Ishikawa (cell line): Measurements from ENCODE around the gene AFAP1L1.

ENCODE experiments used
- CEBPB ChIP-seq: IDR thresholded peaks from 2 replicates; pipeline ENCODE4 v1.6.1; 2012
- CREB1 ChIP-seq: IDR thresholded peaks from 2 replicates; pipeline ENCODE4 v1.6.1; 2012; ENCODE audit warnings: low read depth
- EGR1 ChIP-seq: IDR thresholded peaks from 2 replicates; pipeline ENCODE4 v1.6.1; 2012
- EP300 ChIP-seq: IDR thresholded peaks from 2 replicates; pipeline ENCODE4 v1.6.1; 2012; ENCODE audit warnings: borderline replicate concordance
- FOXM1 ChIP-seq: IDR thresholded peaks from 2 replicates; pipeline ENCODE4 v1.6.1; 2012; ENCODE audit warnings: low read depth, borderline replicate concordance
- NFIC ChIP-seq: IDR thresholded peaks from 2 replicates; pipeline ENCODE4 v1.6.1; 2012
- RAD21 ChIP-seq: IDR thresholded peaks from 2 replicates; pipeline ENCODE4 v1.6.1; 2012; ENCODE audit warnings: low read depth
- REST ChIP-seq: IDR thresholded peaks from 2 replicates; pipeline ENCODE4 v1.6.1; 2012; ENCODE audit warnings: low read depth, mild to moderate bottlenecking
- TAF1 ChIP-seq: IDR thresholded peaks from 2 replicates; pipeline ENCODE4 v1.6.1; 2012; ENCODE audit warnings: low read depth, mild to moderate bottlenecking
- TCF12 ChIP-seq: IDR thresholded peaks from 2 replicates; pipeline ENCODE4 v1.6.1; 2012; ENCODE audit warnings: low read depth
- TEAD4 ChIP-seq: IDR thresholded peaks from 2 replicates; pipeline ENCODE4 v1.6.1; 2012
- USF1 ChIP-seq: IDR thresholded peaks from 2 replicates; pipeline ENCODE4 v1.6.1; 2012
- YY1 ChIP-seq: IDR thresholded peaks from 2 replicates; pipeline ENCODE4 v1.6.1; 2012; ENCODE audit warnings: low read depth
- ZBTB7A ChIP-seq: IDR thresholded peaks from 2 replicates; pipeline ENCODE4 v1.6.1; 2012; ENCODE audit warnings: low read depth
- TF ChIP-seq, protein P1 (sequence below): IDR thresholded peaks from 2 replicates; pipeline ENCODE4 v1.6.1; 2012

Gene AFAP1L1

DNA sequence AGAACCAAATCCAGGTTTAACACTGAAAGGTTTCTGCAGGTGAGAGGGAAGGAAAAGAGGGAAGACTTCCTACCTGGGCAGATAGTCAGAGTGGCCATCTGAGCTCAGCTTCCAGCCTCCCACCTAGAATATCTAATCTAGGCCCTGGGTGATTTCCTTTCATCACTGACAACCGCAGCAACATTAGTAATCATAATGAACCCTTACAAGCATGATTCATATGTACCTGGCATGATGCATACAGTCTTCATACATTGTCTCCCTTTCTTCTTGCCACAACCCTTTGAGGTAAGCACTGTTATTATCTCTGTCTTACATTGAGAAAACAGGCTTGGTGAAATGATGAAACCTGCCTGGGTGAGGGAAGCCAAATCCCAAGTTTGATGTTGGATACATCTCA is 13.5 kb downstream of the AFAP1L1 start:
- TF ChIP-seq ZBTB7A (no peak), EP300 (no peak)

DNA sequence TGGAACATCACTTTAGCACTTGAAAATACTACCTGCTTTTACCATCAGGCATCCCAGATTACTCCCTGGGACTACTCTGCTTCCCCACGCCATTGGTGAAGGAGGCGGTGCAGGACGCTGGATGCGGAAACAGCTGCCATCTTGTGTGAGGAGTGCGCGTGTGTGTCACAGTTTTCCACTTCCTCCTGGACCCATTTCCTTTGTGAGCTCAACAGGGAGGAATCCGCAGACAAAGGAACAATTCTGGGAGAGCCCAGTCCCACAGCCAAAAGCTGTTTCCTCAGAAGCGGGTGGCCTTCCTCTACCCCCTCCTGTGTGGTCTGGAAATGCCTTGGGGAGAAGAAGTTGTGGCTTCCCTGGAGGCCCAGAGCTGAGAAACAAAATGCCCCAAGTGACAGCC is 16.8 kb downstream of the AFAP1L1 start:
- TF ChIP-seq EP300 = no peak
- no peak for TF ChIP-seq EGR1
- no peak for TF ChIP-seq USF1
- no peak for TF ChIP-seq TCF12
- TF ChIP-seq CREB1 = no peak
- no peak for TF ChIP-seq TAF1
- TF ChIP-seq RAD21 = no peak
- TF ChIP-seq, protein P1, sequence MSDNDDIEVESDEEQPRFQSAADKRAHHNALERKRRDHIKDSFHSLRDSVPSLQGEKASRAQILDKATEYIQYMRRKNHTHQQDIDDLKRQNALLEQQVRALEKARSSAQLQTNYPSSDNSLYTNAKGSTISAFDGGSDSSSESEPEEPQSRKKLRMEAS = no peak
- TF ChIP-seq YY1 = no peak
- no peak for TF ChIP-seq TEAD4
- TF ChIP-seq NFIC = no peak

GRCh38 chr5:149289301-149289700 is 17.6 kb downstream of the AFAP1L1 start:
- TF ChIP-seq FOXM1 (no peak), CREB1 (no peak), USF1 (no peak), RAD21 (no peak), EP300 (no peak), TEAD4 (no peak), TAF1 (no peak), TCF12 (no peak), NFIC (no peak), EGR1 (no peak), REST (no peak), ZBTB7A (no peak)
- TF ChIP-seq, protein P1 = no peak

DNA sequence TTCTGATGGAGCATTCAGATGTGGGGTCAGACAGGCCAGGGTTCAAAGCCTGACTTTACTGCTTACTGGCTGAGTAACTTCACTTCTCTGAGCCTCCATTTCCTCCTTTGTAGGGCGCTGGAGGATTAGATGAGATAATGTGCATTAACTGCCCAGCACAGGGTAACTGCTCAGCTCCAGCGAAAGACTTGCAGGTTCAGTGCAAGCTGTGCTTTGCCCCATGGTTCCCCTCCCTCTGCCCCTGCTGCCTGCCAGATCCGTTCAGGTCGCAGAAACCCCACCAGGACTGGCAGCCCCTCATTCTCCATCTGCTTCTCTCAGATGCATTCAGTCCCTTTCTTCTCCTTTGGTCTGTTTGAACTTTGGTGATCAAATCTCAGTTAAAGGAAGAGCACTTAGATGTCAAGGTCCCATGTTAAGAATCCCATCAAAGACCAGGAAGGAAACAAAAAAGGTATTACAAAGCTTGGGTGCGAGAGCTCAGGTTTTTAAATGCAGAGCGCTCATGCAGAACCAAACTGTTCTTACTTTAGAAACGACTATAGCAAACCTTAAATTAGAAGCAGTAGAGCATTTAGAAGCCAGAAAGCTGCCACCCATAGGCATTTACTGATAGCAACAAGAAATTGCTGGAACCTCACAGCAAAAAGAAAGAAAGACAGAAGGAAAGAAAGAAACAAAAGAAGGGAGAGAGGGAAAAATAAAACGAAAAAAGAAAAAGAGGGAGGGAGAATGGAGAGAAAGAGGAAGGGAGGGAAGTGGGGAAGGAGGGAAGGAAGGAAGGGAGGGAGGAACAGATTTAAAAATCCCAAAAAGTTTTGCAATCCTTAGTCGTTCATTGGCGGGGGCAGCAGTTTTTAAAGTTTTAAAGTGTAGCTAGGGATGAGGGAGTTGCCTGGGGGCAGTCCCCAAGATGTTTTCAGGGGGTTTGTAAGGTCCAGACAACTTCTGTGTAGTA is 23.5 kb downstream of the AFAP1L1 start:
- TF ChIP-seq EP300 (no peak), TAF1 (no peak), CEBPB (no peak), REST (no peak), CREB1 (no peak), NFIC (no peak), TCF12 (no peak), ZBTB7A (no peak), USF1 (no peak), FOXM1 (no peak), RAD21 (no peak)

- TF ChIP-seq YY1 (no peak), TCF12 (no peak), NFIC (no peak), RAD21 (no peak), EP300 (no peak), USF1 (no peak), REST (no peak), FOXM1 (no peak), TEAD4 (no peak), CREB1 (no peak), CEBPB (no peak), EGR1 (no peak), ZBTB7A (no peak), TAF1 (no peak)
- TF ChIP-seq, protein P1 = no peak
Measured at GRCh38 chr5:149297340-149298025, 25.8 kb downstream of the AFAP1L1 start.
